HTR-8/SVneo (cell line): ENCODE data around the gene RND2.
A peak's percentile ranks its signal among the peaks of the same experiment; 100 is the strongest.

ENCODE experiments used
- DNase-seq: peaks from one replicate; pipeline ENCODE4 v3.0.0; 2011; ENCODE audit warnings: low spot score, mixed read lengths; ENCODE audit not compliant: insufficient read length
- FAIRE-seq: peaks from 2 replicates; lab custom pipeline; 2011; peaks lifted over from hg19 to GRCh38; lab: Jason Lieb, UNC

Gene RND2

GRCh38 chr17:43003542-43004172 lies 21.4 kb upstream of the RND2 start:
- DNase-seq (no peak), FAIRE-seq (no peak)

GRCh38 chr17:43006639-43007551 lies 18.1 kb upstream of the RND2 start, which contains the start of gene IFI35:
IFI35 (plus strand) TSS chr17:43006784; CDS start chr17:43006948, 164 bp downstream.
- DNase-seq (peak; percentile 90), FAIRE-seq (no peak)

DNA sequence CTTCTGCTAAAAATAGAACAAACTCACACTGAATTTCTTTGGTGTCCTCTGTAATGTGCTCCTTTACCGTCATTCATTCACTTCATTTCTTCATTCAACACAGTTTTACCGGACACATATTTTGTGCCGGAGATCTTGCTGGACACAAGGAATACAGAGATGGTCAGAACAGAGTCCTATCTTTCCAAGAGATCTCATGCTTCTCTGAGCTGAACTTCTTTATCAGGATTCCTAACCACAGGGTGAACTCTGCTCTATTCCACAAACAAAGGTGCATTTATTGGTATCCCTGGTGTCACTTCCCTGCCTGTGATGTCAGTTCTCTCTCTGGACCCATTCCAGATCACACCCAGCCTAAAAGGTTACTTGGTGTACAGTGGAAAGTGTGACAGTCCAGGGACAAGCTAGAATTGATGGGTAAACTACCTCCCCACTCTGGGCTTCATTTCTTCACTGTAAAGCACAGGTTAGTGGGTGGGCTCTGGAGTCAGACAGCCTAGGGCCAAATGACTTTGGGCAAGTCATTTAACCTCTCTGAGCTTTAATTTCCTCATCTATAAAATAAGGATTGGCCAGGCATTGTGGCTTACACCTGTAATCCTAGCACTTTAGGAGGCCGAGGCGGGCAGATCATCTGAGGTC lies 14.2 kb upstream of the RND2 start:
- no peak for DNase-seq
- FAIRE-seq, result no peak

GRCh38 chr17:43011728-43012472 lies 13.1 kb upstream of the RND2 start:
- no peak for DNase-seq
- FAIRE-seq, result peak; percentile 57

DNA sequence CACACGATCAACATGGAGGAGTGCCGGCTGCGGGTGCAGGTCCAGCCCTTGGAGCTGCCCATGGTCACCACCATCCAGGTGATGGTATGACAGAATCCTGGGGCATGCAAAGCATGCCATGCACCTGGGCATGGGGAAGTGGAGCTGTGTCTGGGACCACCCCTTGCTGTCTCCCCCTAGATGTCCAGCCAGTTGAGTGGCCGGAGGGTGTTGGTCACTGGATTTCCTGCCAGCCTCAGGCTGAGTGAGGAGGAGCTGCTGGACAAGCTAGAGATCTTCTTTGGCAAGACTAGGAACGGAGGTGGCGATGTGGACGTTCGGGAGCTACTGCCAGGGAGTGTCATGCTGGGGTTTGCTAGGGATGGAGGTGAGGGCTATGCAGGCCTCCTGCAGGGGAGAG lies 11.7 kb upstream of the RND2 start:
- FAIRE-seq (peak; percentile 57), DNase-seq (no peak)

DNA sequence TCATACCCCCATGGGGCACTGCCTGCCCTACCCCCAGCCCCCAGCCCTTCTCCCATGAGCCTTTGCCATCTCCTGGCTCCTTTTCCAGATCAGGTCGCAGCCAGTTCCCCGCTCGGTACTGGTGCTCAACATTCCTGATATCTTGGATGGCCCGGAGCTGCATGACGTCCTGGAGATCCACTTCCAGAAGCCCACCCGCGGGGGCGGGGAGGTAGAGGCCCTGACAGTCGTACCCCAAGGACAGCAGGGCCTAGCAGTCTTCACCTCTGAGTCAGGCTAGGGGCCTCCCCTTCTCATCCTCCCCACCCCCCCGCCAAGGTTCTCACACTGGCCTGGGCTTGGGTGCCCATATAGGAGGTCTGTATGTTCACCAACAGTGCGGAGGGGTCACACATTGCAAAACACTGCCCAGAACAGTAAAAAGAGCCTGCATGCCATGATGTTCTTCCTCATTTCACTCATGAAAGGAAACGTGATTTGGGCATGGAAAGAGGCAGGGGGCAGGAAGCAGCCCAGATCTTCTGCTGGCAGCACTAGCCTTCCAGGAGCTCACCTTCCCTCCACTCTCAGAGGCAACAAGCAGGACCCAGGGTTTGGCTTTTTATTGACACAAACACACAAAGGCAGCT lies 10.9 kb upstream of the RND2 start:
- no peak for FAIRE-seq
- DNase-seq, result no peak

- DNase-seq, result no peak
- peak; percentile 9 for FAIRE-seq
Measured at GRCh38 chr17:43014649-43015542, 10.1 kb upstream of the RND2 start.

DNA sequence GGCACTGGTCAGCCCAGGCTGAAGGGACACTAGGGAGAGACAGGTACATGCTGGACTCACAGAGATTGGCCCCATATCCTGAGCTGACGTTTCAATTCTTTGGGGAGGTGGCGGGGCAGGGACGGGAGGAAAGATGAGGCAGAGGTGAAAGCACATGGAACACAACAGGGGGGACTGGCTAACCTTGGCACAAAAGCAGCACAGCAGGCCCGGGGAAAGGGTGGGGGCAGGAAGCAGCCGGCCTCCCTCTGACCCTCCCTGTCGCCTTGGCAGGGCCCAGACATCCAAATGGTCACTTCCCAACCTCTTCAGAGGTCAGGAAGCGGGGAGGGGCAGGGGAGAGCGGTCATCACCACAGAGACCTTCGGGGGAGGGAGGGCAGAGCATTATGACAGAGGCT lies 9.5 kb upstream of the RND2 start:
- no peak for FAIRE-seq
- no peak for DNase-seq

DNA sequence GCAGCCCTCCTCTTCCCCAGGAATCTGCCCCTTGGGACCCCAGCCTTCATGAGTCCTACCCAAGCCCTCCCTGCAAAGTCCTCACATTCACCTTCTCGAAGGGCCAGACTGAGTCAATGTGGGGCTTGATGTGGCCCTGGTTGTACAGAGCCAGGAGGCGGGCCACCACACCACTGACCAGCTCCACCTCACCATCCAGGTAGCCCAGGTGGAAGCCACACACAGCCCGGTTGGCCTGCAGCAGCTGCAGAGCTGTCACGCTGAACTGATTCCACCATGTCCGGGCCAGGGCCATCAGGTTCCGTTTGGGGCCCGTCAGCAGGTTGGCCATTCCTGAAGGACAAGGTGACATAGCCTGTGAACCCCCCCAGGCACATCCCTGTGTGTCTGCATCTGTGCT lies 8.8 kb upstream of the RND2 start:
- DNase-seq, result no peak
- no peak for FAIRE-seq

- DNase-seq, result no peak
- peak; percentile 81 for FAIRE-seq
Measured at GRCh38 chr17:43018008-43018853, 6.8 kb upstream of the RND2 start.

- DNase-seq (no peak), FAIRE-seq (no peak)
Measured at GRCh38 chr17:43018932-43019331, 6.1 kb upstream of the RND2 start.

- no peak for FAIRE-seq
Measured at GRCh38 chr17:43019418-43019817, 5.6 kb upstream of the RND2 start.

DNA sequence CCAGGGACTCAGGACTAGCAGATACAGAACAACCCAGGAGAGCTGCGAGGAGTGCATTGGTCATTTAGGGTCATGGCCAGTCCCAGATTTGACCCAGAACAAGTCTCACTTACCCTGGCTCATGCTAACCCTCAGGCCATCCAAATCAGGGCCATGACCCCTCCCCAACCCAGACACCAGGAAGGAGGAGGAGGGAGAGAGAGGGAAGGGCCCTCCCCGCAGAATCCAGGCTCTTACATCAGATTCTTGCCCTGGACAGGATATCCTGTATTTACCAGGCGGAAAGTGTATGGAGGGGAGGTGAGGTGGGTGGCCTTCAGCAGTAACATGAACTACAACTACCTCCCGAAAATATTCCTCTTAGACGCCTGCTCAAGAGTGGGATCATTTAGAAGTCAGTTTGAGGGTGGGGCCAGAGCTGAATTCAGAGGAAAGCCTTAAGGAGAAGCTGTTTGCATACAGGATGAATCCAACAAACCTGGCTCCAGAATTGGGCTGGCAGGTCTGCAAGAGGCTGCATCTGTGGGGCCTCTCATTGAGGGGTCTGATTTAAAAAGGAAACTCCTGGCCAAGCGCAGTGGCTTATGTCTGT lies 4.9 kb upstream of the RND2 start:
- FAIRE-seq (no peak), DNase-seq (no peak)

More at GRCh38 chr17:43019418-43019817, 5.6 kb upstream of the RND2 start:
- DNase-seq, result no peak

DNA sequence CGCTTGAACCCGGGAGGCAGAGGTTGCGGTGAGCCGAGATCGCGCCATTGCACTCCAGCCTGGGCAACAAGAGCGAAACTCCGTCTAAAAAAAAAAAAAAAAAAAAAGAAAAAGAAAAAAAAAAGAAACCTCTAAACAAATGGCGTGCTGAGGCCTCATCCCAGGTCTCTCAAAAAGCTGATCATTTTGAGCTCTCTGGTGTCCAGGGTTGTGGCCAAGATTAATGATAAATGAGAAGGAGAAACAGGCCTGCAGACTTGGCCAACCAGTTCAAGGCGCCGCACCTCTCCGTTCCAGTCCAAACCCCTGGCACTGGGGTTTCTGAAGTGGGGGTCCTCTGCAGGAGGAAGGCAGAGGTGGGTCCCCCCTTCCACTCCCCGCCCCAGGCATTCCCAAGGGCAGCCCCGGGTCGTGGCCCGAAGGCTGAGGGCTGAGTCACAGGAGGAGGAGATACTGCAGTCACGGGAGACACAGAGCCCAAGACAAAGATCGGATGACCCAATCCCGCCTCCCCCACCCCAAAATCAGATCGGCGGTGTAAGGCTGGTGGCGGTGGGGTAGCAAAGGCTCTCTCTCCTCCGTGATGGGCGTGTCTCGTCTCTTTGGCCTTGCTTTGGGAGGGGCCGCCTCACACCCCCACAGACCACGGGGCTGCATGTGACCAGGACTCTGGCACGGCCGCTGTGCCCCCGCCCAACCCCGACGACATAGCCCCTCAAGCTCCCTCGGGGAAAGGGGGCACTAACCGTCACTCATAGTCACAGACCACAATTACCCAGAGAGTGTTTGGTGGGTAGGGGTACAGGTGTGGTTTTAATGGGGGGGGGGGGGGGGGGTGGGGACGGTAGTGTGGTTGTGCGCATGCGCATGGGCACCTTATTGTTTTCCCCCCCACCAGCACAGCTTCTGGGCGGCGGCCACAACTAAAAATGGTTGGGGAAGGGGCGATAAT lies 4.0 kb upstream of the RND2 start:
- FAIRE-seq (peak; percentile 91), DNase-seq (peak; percentile 91)

DNA sequence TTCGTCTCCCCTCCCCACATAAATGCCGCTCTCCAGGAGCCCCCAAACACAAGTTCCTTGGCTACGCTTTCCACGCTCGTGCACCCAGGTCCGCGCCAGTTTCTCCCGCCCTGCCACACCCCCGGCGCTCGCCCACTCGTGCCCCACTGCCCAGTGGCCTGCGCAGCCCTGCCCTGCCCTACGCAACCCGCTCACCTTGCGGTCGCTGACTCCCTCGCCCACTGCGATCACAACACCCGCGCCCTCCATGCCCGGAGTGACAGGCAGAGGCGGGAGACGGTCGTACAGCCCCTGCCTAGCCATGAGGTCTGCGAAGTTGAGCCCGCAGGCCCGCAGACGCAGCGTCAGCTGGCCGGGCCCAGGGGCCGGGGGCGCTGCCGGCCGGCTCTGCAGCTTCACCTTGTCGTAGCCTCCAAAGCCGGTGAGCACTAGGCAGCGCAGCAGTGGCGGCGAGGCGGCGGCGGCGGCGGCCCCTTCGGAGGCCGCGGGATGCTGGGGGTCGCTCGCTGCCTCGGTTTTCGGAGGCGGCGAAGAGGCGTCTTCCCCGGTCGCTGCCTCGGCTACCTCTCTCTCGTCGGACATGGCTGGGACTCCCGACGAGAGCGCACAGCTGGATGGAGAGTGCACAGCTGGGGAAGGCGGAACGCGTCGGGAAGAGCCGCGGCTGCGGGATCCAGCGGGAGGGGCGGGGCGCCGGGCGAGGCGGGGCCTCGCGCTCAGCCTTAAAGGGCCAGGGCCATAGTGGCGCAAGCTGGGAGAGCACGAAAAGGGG lies 3.1 kb upstream of the RND2 start, which contains the start of gene VAT1:
Gene VAT1, minus strand, starts transcription at position 645 of the 772 bp plus-strand sequence. Its CDS starts 63 bp downstream, at position 582.
- FAIRE-seq, result peak; percentile 86
- DNase-seq, result peak; percentile 89

GRCh38 chr17:43025290-43025657 lies 243 bp downstream of the RND2 start:
- DNase-seq, result peak; percentile 33
- FAIRE-seq, result peak; percentile 69
